ENCODE measurements around the gene VWCE.

Gene VWCE

GRCh38 chr11:61335355-61335710 lies 40.2 kb upstream of the VWCE start:
- Histone ChIP-seq H3K27ac (no peak overlapping the region), H3K36me3 (replicated peaks) (no peaks in the 10 kb centered on the region)
- no peak for DNase-seq

GRCh38 chr11:61334434-61335354 lies 39.6 kb upstream of the VWCE start:
- Histone ChIP-seq H3K4me3 (ENCODE audit: low read depth, low read length) (no peak overlapping the region), H3K27ac (no peak overlapping the region)
- in situ Hi-C loops (cut with HindIII; ENCODE audit: low pct_ligation_motif_present, low sequenced_read_pairs), result no loop called here

More at GRCh38 chr11:61335355-61335710, 40.2 kb upstream of the VWCE start:
- Histone ChIP-seq H3K27me3 (replicated peaks) (no peaks in the 10 kb centered on the region), H3K4me3 (ENCODE audit: low read depth, low read length) (no peak overlapping the region)
- in situ Hi-C loops (cut with HindIII; ENCODE audit: low pct_ligation_motif_present, low sequenced_read_pairs), result no loop called here
- no peak for TF ChIP-seq CTCF (IDR thresholded peaks at IDR 0.05; ENCODE audit: low read depth, low read length, missing control alignments)

GRCh38 chr11:61333550-61334433 lies 38.7 kb upstream of the VWCE start:
- Histone ChIP-seq H3K27me3 (replicated peaks) (no peaks in the 10 kb centered on the region), H3K36me3 (replicated peaks) (peaks cover 6% of the 10 kb centered on the region), H3K27ac (peak overlapping the region; percentile 91), H3K4me3 (ENCODE audit: low read depth, low read length) (peak overlapping the region; percentile 93)
- in situ Hi-C loops (cut with HindIII; ENCODE audit: low pct_ligation_motif_present, low sequenced_read_pairs), result no loop called here
- no peak for TF ChIP-seq CTCF (IDR thresholded peaks at IDR 0.05; ENCODE audit: low read depth, low read length, missing control alignments)
- DNase-seq, result no peak

More at GRCh38 chr11:61334434-61335354, 39.6 kb upstream of the VWCE start:
- TF ChIP-seq CTCF (IDR thresholded peaks at IDR 0.05; ENCODE audit: low read depth, low read length, missing control alignments), result no peak
- DNase-seq, result peak; percentile 41
- H3K27me3 ChIP-seq (replicated peaks), result no peaks in the 10 kb centered on the region
- no peaks in the 10 kb centered on the region for H3K36me3 ChIP-seq (replicated peaks)

- Histone ChIP-seq H3K27me3 (replicated peaks) (no peaks in the 10 kb centered on the region), H3K36me3 (replicated peaks) (peaks cover 8% of the 10 kb centered on the region), H3K27ac (peak within 1 kb of the TSS; percentile 91), H3K4me3 (ENCODE audit: low read depth, low read length) (peak within 1 kb of the TSS; percentile 93)
- DNase-seq, result peak; percentile 86
- no peak for TF ChIP-seq CTCF (IDR thresholded peaks at IDR 0.05; ENCODE audit: low read depth, low read length, missing control alignments)
- in situ Hi-C loops (cut with HindIII; ENCODE audit: low pct_ligation_motif_present, low sequenced_read_pairs), result no loop called here
Measured at GRCh38 chr11:61332797-61333549, 37.9 kb upstream of the VWCE start, which contains the start of the genes DDB1 and TKFC. TSS of gene DDB1 (minus strand) at chr11:61333105. CDS start at chr11:61332968, 137 bp downstream. TSS of gene TKFC (plus strand) at chr11:61333228. CDS start at chr11:61334729, 1,501 bp downstream.

GRCh38 chr11:61332281-61332796 lies 37.2 kb upstream of the VWCE start:
- Histone ChIP-seq H3K36me3 (replicated peaks) (peaks cover 12% of the 10 kb centered on the region), H3K4me3 (ENCODE audit: low read depth, low read length) (peak overlapping the region; percentile 93), H3K27me3 (replicated peaks) (no peaks in the 10 kb centered on the region), H3K27ac (peak overlapping the region; percentile 91)
- DNase-seq, result peak; percentile 15
- in situ Hi-C loops (cut with HindIII; ENCODE audit: low pct_ligation_motif_present, low sequenced_read_pairs), result no loop called here
- TF ChIP-seq CTCF (IDR thresholded peaks at IDR 0.05; ENCODE audit: low read depth, low read length, missing control alignments), result peak; percentile 34
